Ishikawa (cell line): ENCODE data around the gene TRAFD1.

ENCODE experiments used
- CEBPB ChIP-seq: IDR thresholded peaks from 2 replicates; pipeline ENCODE4 v1.6.1; 2012
- CREB1 ChIP-seq: IDR thresholded peaks from 2 replicates; pipeline ENCODE4 v1.6.1; 2012; ENCODE audit warnings: low read depth
- EGR1 ChIP-seq: IDR thresholded peaks from 2 replicates; pipeline ENCODE4 v1.6.1; 2012
- EP300 ChIP-seq: IDR thresholded peaks from 2 replicates; pipeline ENCODE4 v1.6.1; 2012; ENCODE audit warnings: borderline replicate concordance
- FOXM1 ChIP-seq: IDR thresholded peaks from 2 replicates; pipeline ENCODE4 v1.6.1; 2012; ENCODE audit warnings: low read depth, borderline replicate concordance
- NFIC ChIP-seq: IDR thresholded peaks from 2 replicates; pipeline ENCODE4 v1.6.1; 2012
- RAD21 ChIP-seq: IDR thresholded peaks from 2 replicates; pipeline ENCODE4 v1.6.1; 2012; ENCODE audit warnings: low read depth
- TAF1 ChIP-seq: IDR thresholded peaks from 2 replicates; pipeline ENCODE4 v1.6.1; 2012; ENCODE audit warnings: low read depth, mild to moderate bottlenecking
- TCF12 ChIP-seq: IDR thresholded peaks from 2 replicates; pipeline ENCODE4 v1.6.1; 2012; ENCODE audit warnings: low read depth
- TEAD4 ChIP-seq: IDR thresholded peaks from 2 replicates; pipeline ENCODE4 v1.6.1; 2012
- YY1 ChIP-seq: IDR thresholded peaks from 2 replicates; pipeline ENCODE4 v1.6.1; 2012; ENCODE audit warnings: low read depth
- ZBTB7A ChIP-seq: IDR thresholded peaks from 2 replicates; pipeline ENCODE4 v1.6.1; 2012; ENCODE audit warnings: low read depth
- TF ChIP-seq, protein P1 (sequence below): IDR thresholded peaks from 2 replicates; pipeline ENCODE4 v1.6.1; 2012
- TF ChIP-seq, protein P2 (sequence below): IDR thresholded peaks from 2 replicates; pipeline ENCODE4 v1.6.1; 2012; ENCODE audit warnings: low read depth, mild to moderate bottlenecking
- TF ChIP-seq, protein P3 (sequence below): IDR thresholded peaks from 2 replicates; pipeline ENCODE4 v1.6.1; 2012

TRAFD1 gene

DNA sequence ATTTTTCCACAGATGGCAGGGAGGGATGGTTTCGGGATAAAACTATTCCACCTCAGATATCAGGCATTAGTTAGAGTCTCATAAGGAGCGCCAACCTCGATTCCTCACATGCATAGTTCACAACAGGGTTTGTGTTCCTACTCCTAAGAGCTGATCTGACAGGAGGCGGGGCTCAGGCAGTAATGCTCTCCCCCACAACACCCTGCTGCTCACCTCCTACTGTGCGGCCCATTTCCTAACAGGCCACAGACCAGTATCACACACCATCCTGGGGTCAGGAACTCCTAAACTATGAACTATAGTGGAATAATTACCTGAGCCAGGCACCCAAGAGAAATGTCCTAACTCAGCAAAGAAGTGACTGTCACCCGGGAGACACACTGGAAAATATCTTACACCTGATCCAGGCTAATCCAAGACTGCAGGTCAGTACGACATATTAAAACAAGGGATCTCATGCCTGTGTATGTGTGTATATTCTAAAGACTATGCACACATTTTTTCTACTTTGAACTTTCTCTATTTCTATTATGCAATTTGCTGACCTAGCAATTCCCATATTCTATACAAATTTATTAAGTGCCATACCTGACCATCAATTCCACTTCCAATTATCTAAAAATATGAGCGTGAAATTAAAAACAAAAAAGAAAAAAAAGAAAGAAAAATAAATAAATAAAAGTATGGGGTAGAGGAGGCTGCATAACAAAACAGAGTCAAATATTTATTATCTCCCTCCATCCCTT lies 21.4 kb upstream of the TRAFD1 start:
- TF ChIP-seq FOXM1 (no peak), ZBTB7A (no peak), TCF12 (no peak), NFIC (no peak), YY1 (no peak), EP300 (no peak), CEBPB (no peak), TAF1 (no peak), EGR1 (no peak), RAD21 (no peak), CREB1 (no peak), TEAD4 (no peak)
- TF ChIP-seq, protein P1, sequence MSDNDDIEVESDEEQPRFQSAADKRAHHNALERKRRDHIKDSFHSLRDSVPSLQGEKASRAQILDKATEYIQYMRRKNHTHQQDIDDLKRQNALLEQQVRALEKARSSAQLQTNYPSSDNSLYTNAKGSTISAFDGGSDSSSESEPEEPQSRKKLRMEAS: no peak
- TF ChIP-seq, protein P2, sequence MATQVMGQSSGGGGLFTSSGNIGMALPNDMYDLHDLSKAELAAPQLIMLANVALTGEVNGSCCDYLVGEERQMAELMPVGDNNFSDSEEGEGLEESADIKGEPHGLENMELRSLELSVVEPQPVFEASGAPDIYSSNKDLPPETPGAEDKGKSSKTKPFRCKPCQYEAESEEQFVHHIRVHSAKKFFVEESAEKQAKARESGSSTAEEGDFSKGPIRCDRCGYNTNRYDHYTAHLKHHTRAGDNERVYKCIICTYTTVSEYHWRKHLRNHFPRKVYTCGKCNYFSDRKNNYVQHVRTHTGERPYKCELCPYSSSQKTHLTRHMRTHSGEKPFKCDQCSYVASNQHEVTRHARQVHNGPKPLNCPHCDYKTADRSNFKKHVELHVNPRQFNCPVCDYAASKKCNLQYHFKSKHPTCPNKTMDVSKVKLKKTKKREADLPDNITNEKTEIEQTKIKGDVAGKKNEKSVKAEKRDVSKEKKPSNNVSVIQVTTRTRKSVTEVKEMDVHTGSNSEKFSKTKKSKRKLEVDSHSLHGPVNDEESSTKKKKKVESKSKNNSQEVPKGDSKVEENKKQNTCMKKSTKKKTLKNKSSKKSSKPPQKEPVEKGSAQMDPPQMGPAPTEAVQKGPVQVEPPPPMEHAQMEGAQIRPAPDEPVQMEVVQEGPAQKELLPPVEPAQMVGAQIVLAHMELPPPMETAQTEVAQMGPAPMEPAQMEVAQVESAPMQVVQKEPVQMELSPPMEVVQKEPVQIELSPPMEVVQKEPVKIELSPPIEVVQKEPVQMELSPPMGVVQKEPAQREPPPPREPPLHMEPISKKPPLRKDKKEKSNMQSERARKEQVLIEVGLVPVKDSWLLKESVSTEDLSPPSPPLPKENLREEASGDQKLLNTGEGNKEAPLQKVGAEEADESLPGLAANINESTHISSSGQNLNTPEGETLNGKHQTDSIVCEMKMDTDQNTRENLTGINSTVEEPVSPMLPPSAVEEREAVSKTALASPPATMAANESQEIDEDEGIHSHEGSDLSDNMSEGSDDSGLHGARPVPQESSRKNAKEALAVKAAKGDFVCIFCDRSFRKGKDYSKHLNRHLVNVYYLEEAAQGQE: no peak
- TF ChIP-seq, protein P3, sequence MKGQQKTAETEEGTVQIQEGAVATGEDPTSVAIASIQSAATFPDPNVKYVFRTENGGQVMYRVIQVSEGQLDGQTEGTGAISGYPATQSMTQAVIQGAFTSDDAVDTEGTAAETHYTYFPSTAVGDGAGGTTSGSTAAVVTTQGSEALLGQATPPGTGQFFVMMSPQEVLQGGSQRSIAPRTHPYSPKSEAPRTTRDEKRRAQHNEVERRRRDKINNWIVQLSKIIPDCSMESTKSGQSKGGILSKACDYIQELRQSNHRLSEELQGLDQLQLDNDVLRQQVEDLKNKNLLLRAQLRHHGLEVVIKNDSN: no peak

DNA sequence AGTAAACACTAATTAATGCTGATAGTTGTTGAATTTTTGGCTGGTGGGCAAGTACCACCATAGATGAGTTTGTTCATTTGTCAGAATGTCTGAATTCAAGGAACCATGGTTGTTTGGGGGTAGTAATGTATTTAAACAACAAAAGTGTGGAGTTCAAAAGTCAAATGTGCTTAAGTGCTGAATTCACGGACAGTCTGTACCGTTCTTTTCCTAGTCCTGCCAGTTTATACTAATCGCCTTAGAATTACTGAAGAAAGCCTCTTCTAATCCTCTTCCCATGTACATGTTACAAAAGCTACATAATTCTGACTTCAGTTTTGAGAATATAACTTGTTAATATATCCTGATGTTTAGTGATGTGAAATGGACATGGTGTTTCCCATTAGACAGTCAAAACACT lies 19.5 kb upstream of the TRAFD1 start:
- no peak for TF ChIP-seq TAF1

DNA sequence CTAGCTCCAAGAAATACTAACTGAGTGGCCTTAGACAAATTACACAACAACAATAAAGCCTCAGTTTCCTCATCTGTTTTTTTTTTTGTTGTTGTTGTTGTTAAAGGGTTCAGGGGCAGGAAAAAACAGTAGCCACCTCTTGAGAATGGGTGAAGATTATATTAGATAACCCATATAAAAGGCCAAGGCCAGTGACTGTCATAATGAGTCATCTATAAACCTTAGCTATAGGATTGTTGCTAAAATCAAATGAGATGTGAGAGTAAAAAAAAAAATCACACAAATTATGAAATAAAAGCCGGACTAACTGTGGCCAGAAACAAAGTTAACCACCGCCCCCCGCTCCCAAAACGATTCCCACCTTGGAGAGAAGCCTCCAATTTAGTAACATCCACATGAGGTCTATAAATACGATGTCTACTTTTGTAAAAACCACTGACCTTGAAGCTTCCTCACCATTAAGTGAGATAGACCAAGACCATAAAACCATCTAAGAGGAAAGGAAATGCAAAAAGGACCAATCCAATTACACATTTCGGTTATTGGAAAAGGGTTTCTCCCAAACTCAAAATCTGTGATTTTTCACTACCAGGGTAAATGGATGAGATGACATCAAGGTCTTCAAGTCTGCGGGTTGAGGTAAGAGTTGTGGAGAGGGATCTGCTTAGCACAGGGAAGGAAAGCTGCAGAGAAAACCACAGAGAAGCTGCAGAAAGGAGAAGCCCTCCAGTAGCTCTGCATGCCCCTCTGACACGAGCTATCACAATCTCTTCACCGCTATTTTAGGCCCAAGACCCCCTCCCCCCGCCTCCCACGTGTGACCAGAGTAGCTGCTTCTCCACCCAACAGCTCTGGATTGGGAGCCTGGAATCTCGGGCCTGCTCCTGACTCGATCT lies 17.8 kb upstream of the TRAFD1 start:
- TF ChIP-seq, protein P1: peak; percentile 70; the same call in 1 of the 2 replicates
- TF ChIP-seq TAF1 (no peak), TCF12 (no peak)

DNA sequence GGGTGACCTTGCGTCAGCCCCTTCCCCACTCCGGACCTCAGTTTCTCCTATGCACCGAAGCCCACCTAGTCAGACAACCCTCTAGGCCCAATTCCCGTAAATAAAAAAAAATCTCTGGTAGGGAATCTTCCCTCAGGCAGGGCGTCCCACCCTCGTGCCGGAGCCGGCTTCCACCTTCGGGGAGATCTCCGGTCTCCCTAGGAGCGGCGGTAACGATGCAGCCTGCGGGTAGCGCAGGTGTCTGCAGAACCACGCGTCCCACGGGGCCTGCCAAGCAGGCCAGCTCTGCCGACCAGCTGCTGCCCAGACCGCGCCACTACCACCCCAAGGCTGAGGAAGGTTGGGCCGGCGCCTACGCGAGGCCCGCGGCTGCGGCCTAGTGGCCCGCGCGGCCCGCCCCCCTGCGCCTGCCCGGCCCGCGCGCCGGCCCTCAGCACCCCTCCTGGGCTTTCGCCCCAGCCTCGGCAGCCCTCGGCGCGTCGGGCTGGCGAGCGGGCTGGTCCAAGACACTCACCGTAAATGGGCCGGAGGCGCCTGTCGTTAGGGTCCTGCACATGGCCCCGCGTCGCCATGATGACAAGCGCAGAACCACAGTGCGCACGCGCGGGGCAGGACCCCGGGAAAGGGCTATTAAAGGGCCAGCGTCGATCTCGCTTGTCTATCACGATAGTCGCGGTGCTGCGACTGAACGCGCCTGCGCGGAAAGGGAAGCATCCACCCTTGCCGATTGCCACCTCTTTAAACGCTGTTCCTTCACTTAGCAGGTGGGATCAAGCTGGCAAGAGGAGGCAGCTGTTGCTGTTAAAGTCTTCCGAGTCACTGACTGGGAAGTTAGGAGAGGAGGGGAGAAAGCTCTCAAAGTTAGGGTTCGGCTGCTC lies 16.9 kb upstream of the TRAFD1 start, which contains the start of gene NAA25:
TSS of gene NAA25 (minus strand) at position 582 of the 878 bp plus-strand sequence. CDS start at position 572, 10 bp downstream.
- TF ChIP-seq TAF1 (peak; percentile 79; the same call in 1 of the 2 replicates), YY1 (peak; percentile 94)
- TF ChIP-seq, protein P2: no peak
- TF ChIP-seq, protein P1: peak; percentile 96

DNA sequence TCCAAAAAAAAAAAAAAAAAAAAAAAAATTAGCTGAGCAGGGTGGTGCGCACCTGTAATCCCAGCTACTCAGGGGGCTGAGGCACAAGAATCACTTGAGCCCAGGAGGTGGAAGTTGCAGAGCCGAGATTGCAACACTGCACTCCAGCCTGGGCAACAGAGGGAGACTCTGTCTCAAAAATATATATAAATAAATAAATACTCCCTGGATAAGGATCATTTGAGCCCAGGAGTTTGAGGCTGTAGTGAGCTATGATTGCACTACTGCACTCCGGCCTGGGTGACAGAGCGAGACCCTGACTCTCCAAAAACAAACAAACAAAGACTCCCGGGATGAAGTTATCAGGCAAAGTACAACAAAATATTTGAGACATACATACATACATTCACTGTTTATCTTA lies 13.4 kb upstream of the TRAFD1 start:
- TF ChIP-seq EGR1 (no peak), CEBPB (peak; percentile 77), RAD21 (peak; percentile 33; the same call in 1 of the 2 replicates)
- TF ChIP-seq, protein P1: no peak
